ENCODE results near the gene UCHL1. TPM values are rescaled to one million over a fixed set of nuclear protein-coding genes. Genes with fewer than 3 reads are reported as not detected.

Gene UCHL1
- 0.78 TPM for polyA plus RNA-seq

- H3K4me1 Mint-ChIP-seq: peaks cover 6 to 20% (median 14%) of the 10 kb centered on the region in 3 donors
- H3K9me3 Mint-ChIP-seq: no peaks in the 10 kb centered on the region
- H3K4me3 Mint-ChIP-seq: peak within 1 kb of the TSS; percentile 39 to 89 (median 75)
- no peak within 1 kb of the TSS for H3K27ac Mint-ChIP-seq
- H3K36me3 Mint-ChIP-seq: no peaks in the 10 kb centered on the region
- peaks cover 41% of the 10 kb centered on the region for H3K27me3 Mint-ChIP-seq
Observed at GRCh38 chr4:41256740-41257256, at the start of gene UCHL1. Gene UCHL1 (plus strand): TSS chr4:41256928. CDS start chr4:41256977, 49 bp downstream.

GRCh38 chr4:41207291-41207831 is 49.4 kb upstream of the UCHL1 start:
- Mint-ChIP-seq H3K27me3 (peaks cover 7% of the 10 kb centered on the region), H3K36me3 (no peaks in the 10 kb centered on the region), H3K9me3 (no peaks in the 10 kb centered on the region), H3K4me1 (no peaks in the 10 kb centered on the region), H3K4me3 (no peak overlapping the region), H3K27ac (no peak overlapping the region)

- Mint-ChIP-seq H3K27me3 (peaks cover 17% of the 10 kb centered on the region), H3K4me3 (no peak overlapping the region), H3K4me1 (peaks cover 7 to 12% (median 10%) of the 10 kb centered on the region in 3 donors), H3K27ac (no peak overlapping the region), H3K9me3 (no peaks in the 10 kb centered on the region), H3K36me3 (no peaks in the 10 kb centered on the region)
Observed at GRCh38 chr4:41209187-41209586, 47.5 kb upstream of the UCHL1 start.

- no peak overlapping the region for H3K4me3 Mint-ChIP-seq
- H3K36me3 Mint-ChIP-seq: no peaks in the 10 kb centered on the region
- H3K27ac Mint-ChIP-seq: no peak overlapping the region
- peaks cover 7 to 14% (median 10%) of the 10 kb centered on the region in 3 donors for H3K4me1 Mint-ChIP-seq
- H3K27me3 Mint-ChIP-seq: peaks cover 20% of the 10 kb centered on the region
- no peaks in the 10 kb centered on the region for H3K9me3 Mint-ChIP-seq
Observed at GRCh38 chr4:41209901-41210300, 46.8 kb upstream of the UCHL1 start.

- Mint-ChIP-seq H3K27ac (no peak overlapping the region), H3K27me3 (peaks cover 34% of the 10 kb centered on the region)
Observed at GRCh38 chr4:41211951-41212615, 44.6 kb upstream of the UCHL1 start.

DNA sequence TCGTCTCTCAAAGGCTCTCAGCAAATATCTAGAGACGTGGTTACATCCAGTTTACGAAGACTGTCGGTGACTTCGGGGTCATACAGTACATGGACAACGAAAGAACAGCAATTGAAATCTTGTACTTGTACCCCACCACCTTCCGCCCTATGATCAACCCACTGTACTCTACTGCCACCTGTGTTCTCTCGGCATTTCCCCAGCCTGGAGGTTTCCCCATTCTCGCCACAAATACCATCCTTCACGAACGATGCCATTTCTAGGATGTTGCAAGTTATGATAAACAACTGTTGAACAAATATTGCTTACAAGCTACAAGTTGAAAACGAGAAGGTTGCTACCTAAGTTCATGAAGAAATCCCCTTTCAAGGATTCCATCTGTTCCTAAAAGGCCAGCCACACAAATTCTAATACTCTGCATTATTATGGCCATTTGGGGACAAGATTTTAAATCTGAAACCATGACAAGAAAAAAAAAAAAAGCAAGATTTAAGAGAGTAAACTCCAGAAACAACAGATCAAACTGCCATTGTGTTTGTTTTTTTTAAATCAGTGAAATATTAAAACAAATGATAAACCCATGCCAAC is 44.0 kb upstream of the UCHL1 start:
- H3K4me1 Mint-ChIP-seq: peaks cover 16 to 24% (median 22%) of the 10 kb centered on the region in 3 donors
- H3K27ac Mint-ChIP-seq: no peak overlapping the region
- peaks cover 40% of the 10 kb centered on the region for H3K27me3 Mint-ChIP-seq
- H3K4me3 Mint-ChIP-seq: peak overlapping the region; percentile 25 to 86 (median 78)
- no peaks in the 10 kb centered on the region for H3K9me3 Mint-ChIP-seq
- peaks cover 2% of the 10 kb centered on the region for H3K36me3 Mint-ChIP-seq

More at GRCh38 chr4:41211951-41212615, 44.6 kb upstream of the UCHL1 start:
- H3K36me3 Mint-ChIP-seq: peaks cover 2% of the 10 kb centered on the region
- H3K4me1 Mint-ChIP-seq: peaks cover 16 to 24% (median 22%) of the 10 kb centered on the region in 3 donors
- H3K9me3 Mint-ChIP-seq: no peaks in the 10 kb centered on the region
- peak overlapping the region; percentile 25 to 86 (median 78) for H3K4me3 Mint-ChIP-seq

- Mint-ChIP-seq H3K27ac (no peak overlapping the region), H3K27me3 (peaks cover 38% of the 10 kb centered on the region), H3K9me3 (no peaks in the 10 kb centered on the region), H3K4me1 (peaks cover 16 to 24% (median 22%) of the 10 kb centered on the region in 3 donors), H3K4me3 (peak overlapping the region; percentile 65 to 86 (median 78)), H3K36me3 (peaks cover 2% of the 10 kb centered on the region)
Observed at GRCh38 chr4:41213625-41214135, 43.0 kb upstream of the UCHL1 start.

- H3K27ac Mint-ChIP-seq: no peak within 1 kb of the TSS
Observed at GRCh38 chr4:41214136-41214824, 42.4 kb upstream of the UCHL1 start, which contains the start of gene APBB2. Gene APBB2 (minus strand): TSS chr4:41214542. CDS start chr4:41033254, 181,288 bp downstream.

GRCh38 chr4:41214825-41215146 is 41.9 kb upstream of the UCHL1 start:
- peak overlapping the region; percentile 80 to 90 (median 86) for H3K4me3 Mint-ChIP-seq
- peaks cover 40% of the 10 kb centered on the region for H3K27me3 Mint-ChIP-seq
- peaks cover 2% of the 10 kb centered on the region for H3K36me3 Mint-ChIP-seq
- H3K27ac Mint-ChIP-seq: no peak overlapping the region
- peaks cover 16 to 24% (median 22%) of the 10 kb centered on the region in 3 donors for H3K4me1 Mint-ChIP-seq
- peaks cover 0 to under 1% (median 0%) of the 10 kb centered on the region in 3 donors for H3K9me3 Mint-ChIP-seq

More at GRCh38 chr4:41214136-41214824, 42.4 kb upstream of the UCHL1 start, which contains the start of gene APBB2:
- H3K27me3 Mint-ChIP-seq: peaks cover 38% of the 10 kb centered on the region
- peak within 1 kb of the TSS; percentile 80 to 95 (median 90) for H3K4me3 Mint-ChIP-seq
- H3K4me1 Mint-ChIP-seq: peaks cover 16 to 24% (median 22%) of the 10 kb centered on the region in 3 donors
- H3K36me3 Mint-ChIP-seq: peaks cover 2% of the 10 kb centered on the region
- no peaks in the 10 kb centered on the region for H3K9me3 Mint-ChIP-seq

DNA sequence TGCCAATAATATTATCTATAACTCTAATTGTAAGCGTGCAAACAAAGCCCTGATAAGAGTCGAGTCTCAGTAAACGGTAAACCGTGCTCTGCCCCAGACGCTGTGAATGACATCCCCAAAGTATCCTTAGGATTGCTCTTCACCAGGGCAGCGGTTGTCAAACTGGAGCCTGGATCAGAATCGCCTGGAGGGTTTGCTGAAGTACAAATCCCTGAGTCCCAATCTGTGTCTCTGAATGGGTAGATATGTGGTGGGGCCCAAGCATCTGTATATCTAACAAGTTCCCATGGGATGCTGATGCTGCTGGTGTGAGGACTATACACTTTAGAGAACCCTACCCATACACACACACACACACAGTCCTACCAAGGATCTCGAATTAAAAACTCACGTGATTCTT is 41.6 kb upstream of the UCHL1 start:
- peaks cover 40% of the 10 kb centered on the region for H3K27me3 Mint-ChIP-seq

GRCh38 chr4:41215969-41216293 is 40.8 kb upstream of the UCHL1 start:
- Mint-ChIP-seq H3K9me3 (peaks cover 0 to 2% (median 0%) of the 10 kb centered on the region in 3 donors), H3K27me3 (peaks cover 42% of the 10 kb centered on the region), H3K4me1 (peaks cover 16 to 24% (median 22%) of the 10 kb centered on the region in 3 donors), H3K4me3 (peak overlapping the region; percentile 78 to 95 (median 88)), H3K27ac (peak overlapping the region in 2 of 3 donors; percentile 65 to 81), H3K36me3 (peaks cover 2% of the 10 kb centered on the region)

More for the DNA sequence above, 41.6 kb upstream of the UCHL1 start:
- H3K4me3 Mint-ChIP-seq: peak overlapping the region; percentile 80 to 95 (median 86)
- no peak overlapping the region for H3K27ac Mint-ChIP-seq
- peaks cover 0 to 2% (median 0%) of the 10 kb centered on the region in 3 donors for H3K9me3 Mint-ChIP-seq
- peaks cover 2% of the 10 kb centered on the region for H3K36me3 Mint-ChIP-seq
- peaks cover 16 to 24% (median 22%) of the 10 kb centered on the region in 3 donors for H3K4me1 Mint-ChIP-seq

GRCh38 chr4:41216294-41217019 is 40.3 kb upstream of the UCHL1 start:
- peak overlapping the region; percentile 79 to 95 (median 88) for H3K4me3 Mint-ChIP-seq
- H3K9me3 Mint-ChIP-seq: peaks cover 0 to 6% (median 0%) of the 10 kb centered on the region in 3 donors
- H3K27me3 Mint-ChIP-seq: peaks cover 43% of the 10 kb centered on the region
- peaks cover 2% of the 10 kb centered on the region for H3K36me3 Mint-ChIP-seq
- H3K4me1 Mint-ChIP-seq: peaks cover 16 to 24% (median 22%) of the 10 kb centered on the region in 3 donors
- peak overlapping the region in 1 of 3 donors; percentile 52 for H3K27ac Mint-ChIP-seq

GRCh38 chr4:41217020-41217333 is 39.8 kb upstream of the UCHL1 start:
- Mint-ChIP-seq H3K4me3 (peak overlapping the region; percentile 75 to 86 (median 82)), H3K27ac (peak overlapping the region in 1 of 3 donors; percentile 52), H3K36me3 (peaks cover 2% of the 10 kb centered on the region), H3K4me1 (peaks cover 16 to 24% (median 22%) of the 10 kb centered on the region in 3 donors), H3K27me3 (peaks cover 43% of the 10 kb centered on the region), H3K9me3 (peaks cover 0 to 6% (median 0%) of the 10 kb centered on the region in 3 donors)

DNA sequence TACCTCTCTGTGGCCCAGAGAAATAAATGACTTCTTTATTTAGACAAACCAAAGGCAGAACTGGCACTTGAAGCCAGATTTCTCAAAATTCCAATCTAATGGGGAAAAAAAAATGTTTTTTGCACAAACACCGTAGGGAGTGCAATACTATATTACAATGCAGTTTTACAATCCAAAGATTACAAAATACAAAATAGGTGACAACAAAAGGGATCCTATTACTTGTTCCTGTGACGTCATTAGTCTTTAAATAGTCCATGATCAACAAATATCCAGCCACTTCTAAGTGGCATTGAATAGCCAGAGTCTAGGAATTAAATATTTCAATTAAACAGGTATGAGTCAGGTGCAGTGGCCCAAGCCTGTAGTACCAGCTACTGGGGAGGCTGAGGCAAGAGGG is 39.4 kb upstream of the UCHL1 start:
- peaks cover 40% of the 10 kb centered on the region for H3K27me3 Mint-ChIP-seq
- peak overlapping the region in 3 of 4 donors; percentile 44 to 85 (median 75) for H3K4me3 Mint-ChIP-seq
- peaks cover 16 to 24% (median 22%) of the 10 kb centered on the region in 3 donors for H3K4me1 Mint-ChIP-seq
- H3K9me3 Mint-ChIP-seq: peaks cover 0 to 6% (median 0%) of the 10 kb centered on the region in 3 donors
- H3K36me3 Mint-ChIP-seq: peaks cover 2% of the 10 kb centered on the region
- H3K27ac Mint-ChIP-seq: no peak overlapping the region

Measured in IgD-negative memory B cell (primary cell).